GM23338 (cell line): ENCODE results near the gene MRFAP1.

Experiments used
- CREB1 ChIP-seq: fragments of 250-450 bp; sonication (Bioruptor Pico); IDR thresholded peaks from 2 replicates; pipeline ENCODE4 v1.5.0; 2020; ENCODE audit warnings: low read depth, mild to moderate bottlenecking, moderate library complexity
- CTCF ChIP-seq, 2 experiments: fragments of 200-600 bp in 1 of 2; sonication (generic) in 1 of 2; conservative IDR thresholded peaks; 2 replicates each; pipeline versions ENCODE4 v1.5.1 to v1.6.1; 2016 to 2017; ENCODE audit warnings: antibody characterized with exemption in 2 of 2, low read depth in 2 of 2, mild to moderate bottlenecking in 2 of 2, moderate library complexity in 1 of 2
- ETS1 ChIP-seq: IDR thresholded peaks from 2 replicates; pipeline ENCODE4 v1.6.1; 2016; ENCODE audit warnings: antibody characterized with exemption
- EZH2 ChIP-seq: fragments of 200-600 bp; sonication (generic); IDR thresholded peaks from one replicate; pipeline ENCODE4 v1.8.0; 2017; ENCODE audit warnings: antibody characterized with exemption, mild to moderate bottlenecking, low read depth; ENCODE audit not compliant: unreplicated experiment
- EZH2phosphoT487 ChIP-seq: fragments of 200-600 bp; sonication (generic); IDR thresholded peaks from one replicate; pipeline ENCODE4 v1.8.1; 2018; ENCODE audit warnings: antibody characterized with exemption; ENCODE audit not compliant: unreplicated experiment
- JUNB ChIP-seq: IDR thresholded peaks from one replicate; pipeline ENCODE4 v1.6.1; 2016; ENCODE audit warnings: antibody characterized with exemption; ENCODE audit not compliant: unreplicated experiment
- NANOG ChIP-seq: IDR thresholded peaks from 2 replicates; pipeline ENCODE4 v1.6.1; 2016; ENCODE audit warnings: antibody characterized with exemption, borderline replicate concordance
- POLR2AphosphoS5 ChIP-seq: IDR thresholded peaks from 2 replicates; pipeline ENCODE4 v1.6.1; 2016; ENCODE audit warnings: antibody characterized with exemption, low read depth
- STAT1 ChIP-seq: IDR thresholded peaks from one replicate; pipeline ENCODE4 v1.6.1; 2016; ENCODE audit warnings: antibody characterized with exemption; ENCODE audit not compliant: unreplicated experiment
- ZNF114 ChIP-seq: fragments of 250-450 bp; sonication (Bioruptor Pico); IDR thresholded peaks from 2 replicates; pipeline ENCODE4 v1.5.0; 2020; ENCODE audit warnings: mild to moderate bottlenecking, moderate library complexity
- ZNF331 ChIP-seq: fragments of 250-450 bp; sonication (Bioruptor Pico); IDR thresholded peaks from 2 replicates; pipeline ENCODE4 v1.5.0; 2020; ENCODE audit warnings: low read depth, mild to moderate bottlenecking, moderate library complexity
- TF ChIP-seq, protein P1 (sequence below): IDR thresholded peaks from one replicate; pipeline ENCODE4 v1.6.1; 2018; ENCODE audit warnings: antibody characterized with exemption; ENCODE audit not compliant: unreplicated experiment
- TF ChIP-seq, protein P2 (sequence below): fragments of 250-450 bp; sonication (Bioruptor Pico); IDR thresholded peaks from 2 replicates; pipeline ENCODE4 v1.5.0; 2020; ENCODE audit warnings: mild to moderate bottlenecking, moderate library complexity

DNA sequence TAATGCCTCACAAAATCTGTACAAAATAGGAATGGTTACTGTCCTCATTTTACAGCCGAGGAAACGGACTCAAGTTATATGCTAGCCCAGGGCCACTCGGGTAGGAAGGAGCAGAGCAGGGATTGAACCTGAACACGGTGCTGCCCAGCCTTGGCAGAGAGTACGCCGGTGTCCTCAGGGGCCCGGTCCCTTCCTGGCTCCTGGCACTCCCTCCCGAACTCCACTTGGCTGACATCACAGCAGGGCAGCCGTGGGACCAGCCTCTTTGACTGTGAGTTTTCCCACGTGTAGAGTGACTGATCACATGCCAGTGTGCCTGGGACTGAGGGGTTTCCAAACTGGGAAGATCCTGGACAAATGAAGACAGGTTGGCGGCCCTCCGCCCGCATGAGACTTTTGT lies 41.8 kb upstream of the MRFAP1 start:
- TF ChIP-seq ETS1 (no peak), EZH2 (no peak), CTCF (conservative IDR thresholded peaks at IDR 0.05; ENCODE audit: low read depth in 2 of 2) (no peak), EZH2phosphoT487 (no peak), CREB1 (CRISPR knock-in tag) (no peak), POLR2AphosphoS5 (no peak), JUNB (no peak), STAT1 (no peak), ZNF331 (CRISPR knock-in tag) (no peak), ZNF114 (no peak), NANOG (no peak)
- TF ChIP-seq, protein P1, sequence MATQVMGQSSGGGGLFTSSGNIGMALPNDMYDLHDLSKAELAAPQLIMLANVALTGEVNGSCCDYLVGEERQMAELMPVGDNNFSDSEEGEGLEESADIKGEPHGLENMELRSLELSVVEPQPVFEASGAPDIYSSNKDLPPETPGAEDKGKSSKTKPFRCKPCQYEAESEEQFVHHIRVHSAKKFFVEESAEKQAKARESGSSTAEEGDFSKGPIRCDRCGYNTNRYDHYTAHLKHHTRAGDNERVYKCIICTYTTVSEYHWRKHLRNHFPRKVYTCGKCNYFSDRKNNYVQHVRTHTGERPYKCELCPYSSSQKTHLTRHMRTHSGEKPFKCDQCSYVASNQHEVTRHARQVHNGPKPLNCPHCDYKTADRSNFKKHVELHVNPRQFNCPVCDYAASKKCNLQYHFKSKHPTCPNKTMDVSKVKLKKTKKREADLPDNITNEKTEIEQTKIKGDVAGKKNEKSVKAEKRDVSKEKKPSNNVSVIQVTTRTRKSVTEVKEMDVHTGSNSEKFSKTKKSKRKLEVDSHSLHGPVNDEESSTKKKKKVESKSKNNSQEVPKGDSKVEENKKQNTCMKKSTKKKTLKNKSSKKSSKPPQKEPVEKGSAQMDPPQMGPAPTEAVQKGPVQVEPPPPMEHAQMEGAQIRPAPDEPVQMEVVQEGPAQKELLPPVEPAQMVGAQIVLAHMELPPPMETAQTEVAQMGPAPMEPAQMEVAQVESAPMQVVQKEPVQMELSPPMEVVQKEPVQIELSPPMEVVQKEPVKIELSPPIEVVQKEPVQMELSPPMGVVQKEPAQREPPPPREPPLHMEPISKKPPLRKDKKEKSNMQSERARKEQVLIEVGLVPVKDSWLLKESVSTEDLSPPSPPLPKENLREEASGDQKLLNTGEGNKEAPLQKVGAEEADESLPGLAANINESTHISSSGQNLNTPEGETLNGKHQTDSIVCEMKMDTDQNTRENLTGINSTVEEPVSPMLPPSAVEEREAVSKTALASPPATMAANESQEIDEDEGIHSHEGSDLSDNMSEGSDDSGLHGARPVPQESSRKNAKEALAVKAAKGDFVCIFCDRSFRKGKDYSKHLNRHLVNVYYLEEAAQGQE: no peak
- TF ChIP-seq, protein P2, sequence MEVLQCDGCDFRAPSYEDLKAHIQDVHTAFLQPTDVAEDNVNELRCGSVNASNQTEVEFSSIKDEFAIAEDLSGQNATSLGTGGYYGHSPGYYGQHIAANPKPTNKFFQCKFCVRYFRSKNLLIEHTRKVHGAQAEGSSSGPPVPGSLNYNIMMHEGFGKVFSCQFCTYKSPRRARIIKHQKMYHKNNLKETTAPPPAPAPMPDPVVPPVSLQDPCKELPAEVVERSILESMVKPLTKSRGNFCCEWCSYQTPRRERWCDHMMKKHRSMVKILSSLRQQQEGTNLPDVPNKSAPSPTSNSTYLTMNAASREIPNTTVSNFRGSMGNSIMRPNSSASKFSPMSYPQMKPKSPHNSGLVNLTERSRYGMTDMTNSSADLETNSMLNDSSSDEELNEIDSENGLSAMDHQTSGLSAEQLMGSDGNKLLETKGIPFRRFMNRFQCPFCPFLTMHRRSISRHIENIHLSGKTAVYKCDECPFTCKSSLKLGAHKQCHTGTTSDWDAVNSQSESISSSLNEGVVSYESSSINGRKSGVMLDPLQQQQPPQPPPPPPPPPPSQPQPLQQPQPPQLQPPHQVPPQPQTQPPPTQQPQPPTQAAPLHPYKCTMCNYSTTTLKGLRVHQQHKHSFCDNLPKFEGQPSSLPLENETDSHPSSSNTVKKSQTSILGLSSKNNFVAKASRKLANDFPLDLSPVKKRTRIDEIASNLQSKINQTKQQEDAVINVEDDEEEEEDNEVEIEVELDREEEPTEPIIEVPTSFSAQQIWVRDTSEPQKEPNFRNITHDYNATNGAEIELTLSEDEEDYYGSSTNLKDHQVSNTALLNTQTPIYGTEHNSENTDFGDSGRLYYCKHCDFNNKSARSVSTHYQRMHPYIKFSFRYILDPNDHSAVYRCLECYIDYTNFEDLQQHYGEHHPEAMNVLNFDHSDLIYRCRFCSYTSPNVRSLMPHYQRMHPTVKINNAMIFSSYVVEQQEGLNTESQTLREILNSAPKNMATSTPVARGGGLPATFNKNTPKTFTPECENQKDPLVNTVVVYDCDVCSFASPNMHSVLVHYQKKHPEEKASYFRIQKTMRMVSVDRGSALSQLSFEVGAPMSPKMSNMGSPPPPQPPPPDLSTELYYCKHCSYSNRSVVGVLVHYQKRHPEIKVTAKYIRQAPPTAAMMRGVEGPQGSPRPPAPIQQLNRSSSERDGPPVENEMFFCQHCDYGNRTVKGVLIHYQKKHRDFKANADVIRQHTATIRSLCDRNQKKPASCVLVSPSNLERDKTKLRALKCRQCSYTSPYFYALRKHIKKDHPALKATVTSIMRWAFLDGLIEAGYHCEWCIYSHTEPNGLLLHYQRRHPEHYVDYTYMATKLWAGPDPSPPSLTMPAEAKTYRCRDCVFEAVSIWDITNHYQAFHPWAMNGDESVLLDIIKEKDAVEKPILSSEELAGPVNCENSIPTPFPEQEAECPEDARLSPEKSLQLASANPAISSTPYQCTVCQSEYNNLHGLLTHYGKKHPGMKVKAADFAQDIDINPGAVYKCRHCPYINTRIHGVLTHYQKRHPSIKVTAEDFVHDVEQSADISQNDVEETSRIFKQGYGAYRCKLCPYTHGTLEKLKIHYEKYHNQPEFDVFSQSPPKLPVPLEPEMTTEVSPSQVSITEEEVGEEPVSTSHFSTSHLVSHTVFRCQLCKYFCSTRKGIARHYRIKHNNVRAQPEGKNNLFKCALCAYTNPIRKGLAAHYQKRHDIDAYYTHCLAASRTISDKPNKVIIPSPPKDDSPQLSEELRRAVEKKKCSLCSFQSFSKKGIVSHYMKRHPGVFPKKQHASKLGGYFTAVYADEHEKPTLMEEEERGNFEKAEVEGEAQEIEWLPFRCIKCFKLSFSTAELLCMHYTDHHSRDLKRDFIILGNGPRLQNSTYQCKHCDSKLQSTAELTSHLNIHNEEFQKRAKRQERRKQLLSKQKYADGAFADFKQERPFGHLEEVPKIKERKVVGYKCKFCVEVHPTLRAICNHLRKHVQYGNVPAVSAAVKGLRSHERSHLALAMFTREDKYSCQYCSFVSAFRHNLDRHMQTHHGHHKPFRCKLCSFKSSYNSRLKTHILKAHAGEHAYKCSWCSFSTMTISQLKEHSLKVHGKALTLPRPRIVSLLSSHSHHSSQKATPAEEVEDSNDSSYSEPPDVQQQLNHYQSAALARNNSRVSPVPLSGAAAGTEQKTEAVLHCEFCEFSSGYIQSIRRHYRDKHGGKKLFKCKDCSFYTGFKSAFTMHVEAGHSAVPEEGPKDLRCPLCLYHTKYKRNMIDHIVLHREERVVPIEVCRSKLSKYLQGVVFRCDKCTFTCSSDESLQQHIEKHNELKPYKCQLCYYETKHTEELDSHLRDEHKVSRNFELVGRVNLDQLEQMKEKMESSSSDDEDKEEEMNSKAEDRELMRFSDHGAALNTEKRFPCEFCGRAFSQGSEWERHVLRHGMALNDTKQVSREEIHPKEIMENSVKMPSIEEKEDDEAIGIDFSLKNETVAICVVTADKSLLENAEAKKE: no peak
